ENCODE measurements around the gene SMC1B. TPM values are rescaled to one million over a fixed set of nuclear protein-coding genes. Genes with fewer than 3 reads are reported as not detected.

The SMC1B gene
- total and polyA plus RNA-seq, 9 of the 15 experiments (the other 6 are each of a cell fraction or from before 2014, with no cell fraction given), result 0.03 TPM; not detected in 8

DNA sequence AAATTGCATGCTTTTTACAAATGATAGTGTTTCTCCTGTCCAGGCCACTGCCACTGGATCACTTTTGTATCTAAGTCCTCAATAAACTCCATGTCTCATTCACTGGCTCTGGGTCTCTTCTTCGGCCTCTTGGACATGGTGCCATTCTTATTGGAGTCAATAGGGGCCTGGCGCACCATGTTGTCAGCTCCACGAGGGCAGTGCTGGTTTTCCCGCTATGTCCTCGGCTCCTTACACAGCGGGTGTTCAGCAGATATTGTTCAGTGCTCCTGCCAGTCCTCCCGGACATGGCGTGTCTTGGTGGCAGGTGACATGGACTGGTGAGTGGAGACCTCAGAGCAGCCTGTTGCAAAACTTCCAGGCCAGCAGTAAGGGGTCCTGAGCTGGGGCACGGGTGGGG is 107.3 kb downstream of the SMC1B start:
- Histone ChIP-seq H2AFZ (ENCODE audit: low read depth, low read length) (peak overlapping the region; percentile 58; the same call in 1 of the 2 replicates), H3K9me1 (ENCODE audit: control insufficient read depth, insufficient read depth, low read length) (no peaks in the 10 kb centered on the region), H3K36me3 (ENCODE audit: control insufficient read depth, insufficient read depth, low read length) (no peaks in the 10 kb centered on the region), H3K27me3 (ENCODE audit: control insufficient read depth in 2 of 2, insufficient read depth in 2 of 2, low read length in 2 of 2) (no peaks in the 10 kb centered on the region), H4K20me1 (replicated peaks; ENCODE audit: control insufficient read depth, insufficient read depth, low read length) (no peaks in the 10 kb centered on the region), H3K79me2 (ENCODE audit: control insufficient read depth, insufficient read depth, low read length) (peaks cover 13% of the 10 kb centered on the region), H3K27ac (ENCODE audit: extremely low read depth, low read depth, low read length) (no peak overlapping the region), H3K4me2 (ENCODE audit: insufficient read depth, low read length) (no peak overlapping the region), H3K9ac (ENCODE audit: insufficient read depth in 1 of 2, low read depth in 2 of 2, low read length in 2 of 2) (no peak overlapping the region), H3K4me1 (replicated peaks in 1 of 2; ENCODE audit: control insufficient read depth in 2 of 2, insufficient read depth in 2 of 2, low read length in 2 of 2) (peaks cover 9 to 21% of the 10 kb centered on the region in 2 experiments; a peak in 4 of 5 replicates), H3K4me3 (no peak overlapping the region), H3K9me3 (replicated peaks; ENCODE audit: control insufficient read depth, insufficient read depth, low read depth, low read length) (no peaks in the 10 kb centered on the region)
- intact Hi-C loops (cut with micrococcal nuclease) (no loop called here), in situ Hi-C loops (cut with MboI) (no loop called here)
- DNase-seq (ENCODE audit: extremely low read depth in 1 of 4, low spot score in 3 of 4), result no peak
- WGBS (ENCODE audit: insufficient coverage, low coverage, missing lambda C conversion rate), result 73% methylated on average over 6 of the region's 9 CpGs
- TF ChIP-seq ELF1 (tag; IDR thresholded peaks at IDR 0.05) (no peak), NRF1 (conservative IDR thresholded peaks at IDR 0.05 in 1 of 2, IDR thresholded peaks at IDR 0.05 in 1 of 2) (no peak)
- TF ChIP-seq, protein P1, sequence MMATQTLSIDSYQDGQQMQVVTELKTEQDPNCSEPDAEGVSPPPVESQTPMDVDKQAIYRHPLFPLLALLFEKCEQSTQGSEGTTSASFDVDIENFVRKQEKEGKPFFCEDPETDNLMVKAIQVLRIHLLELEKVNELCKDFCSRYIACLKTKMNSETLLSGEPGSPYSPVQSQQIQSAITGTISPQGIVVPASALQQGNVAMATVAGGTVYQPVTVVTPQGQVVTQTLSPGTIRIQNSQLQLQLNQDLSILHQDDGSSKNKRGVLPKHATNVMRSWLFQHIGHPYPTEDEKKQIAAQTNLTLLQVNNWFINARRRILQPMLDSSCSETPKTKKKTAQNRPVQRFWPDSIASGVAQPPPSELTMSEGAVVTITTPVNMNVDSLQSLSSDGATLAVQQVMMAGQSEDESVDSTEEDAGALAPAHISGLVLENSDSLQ (IDR thresholded peaks at IDR 0.05), result no peak
- no TSS peak for BruUV-seq (replicated peaks)
- POLR2A ChIA-PET, result interaction anchor here (0.7 to 1.0 kb wide), 2 partner anchors 11 to 40 kb away, joined by 3 to 4 read pairs; no protein-coding TSS in a partner anchor
- CTCF ChIA-PET (ENCODE audit: low intra/inter-chr PET ratio), result no interaction called here
- no peak for ATAC-seq
- no peak for FAIRE-seq

DNA sequence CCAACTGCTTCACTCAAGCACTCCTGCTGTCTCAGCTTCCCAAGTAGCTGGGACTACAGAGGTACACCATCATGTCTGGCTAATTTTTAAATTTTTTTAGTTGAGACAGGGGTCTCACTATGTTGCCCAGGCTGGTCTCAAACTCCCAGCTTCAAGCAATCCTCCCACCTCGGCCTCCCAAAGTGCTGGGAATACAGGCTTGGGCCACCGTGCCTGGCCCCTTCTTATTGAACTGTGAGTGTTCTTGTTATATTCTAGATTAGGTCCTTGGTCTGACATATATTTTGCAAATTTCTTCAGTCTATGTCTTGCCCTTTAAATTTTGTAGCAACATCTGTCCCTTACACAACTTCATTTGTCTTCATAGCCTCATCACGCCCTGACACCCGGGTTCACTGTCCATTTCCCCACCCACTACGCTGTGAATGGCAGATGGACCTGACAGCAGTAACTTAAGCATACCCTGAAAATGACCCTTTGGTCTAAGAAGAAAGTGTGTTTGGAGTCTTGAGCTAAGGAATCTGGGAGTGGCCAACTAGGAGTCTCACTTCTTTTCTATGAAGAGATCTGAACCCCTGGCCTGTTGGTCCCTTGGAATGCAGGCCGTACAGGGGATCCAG is 107.8 kb downstream of the SMC1B start:
- H3K4me1 ChIP-seq (replicated peaks in 1 of 2; ENCODE audit: control insufficient read depth in 2 of 2, insufficient read depth in 2 of 2, low read length in 2 of 2), result peaks cover 8 to 16% of the 10 kb centered on the region in 2 experiments; a peak in 4 of 5 replicates
- H2AFZ ChIP-seq (ENCODE audit: low read depth, low read length), result peak overlapping the region; percentile 58
- H3K27ac ChIP-seq (ENCODE audit: extremely low read depth, low read depth, low read length), result no peak overlapping the region
- POLR2A ChIA-PET, result interaction anchor here (0.7 kb wide), 1 partner anchor 40 kb away, joined by 3 read pairs; no protein-coding TSS in a partner anchor
- DNase-seq (ENCODE audit: extremely low read depth in 1 of 4, low spot score in 3 of 4) (no peak), FAIRE-seq (no peak), ATAC-seq (no peak)
- H3K4me3 ChIP-seq, result no peak overlapping the region
- intact Hi-C loops (cut with micrococcal nuclease) (no loop called here), in situ Hi-C loops (cut with MboI) (no loop called here)
- no TSS peak for BruUV-seq (replicated peaks)
- WGBS (ENCODE audit: insufficient coverage, low coverage, missing lambda C conversion rate), result 41% methylated on average over 6 of the region's 6 CpGs
- peaks cover 8% of the 10 kb centered on the region for H3K79me2 ChIP-seq (ENCODE audit: control insufficient read depth, insufficient read depth, low read length)
- no peaks in the 10 kb centered on the region for H3K36me3 ChIP-seq (ENCODE audit: control insufficient read depth, insufficient read depth, low read length)
- no peaks in the 10 kb centered on the region for H3K27me3 ChIP-seq (ENCODE audit: control insufficient read depth in 2 of 2, insufficient read depth in 2 of 2, low read length in 2 of 2)
- CTCF ChIA-PET (ENCODE audit: low intra/inter-chr PET ratio), result no interaction called here
- H3K4me2 ChIP-seq (ENCODE audit: insufficient read depth, low read length), result no peak overlapping the region
- H3K9me3 ChIP-seq (replicated peaks; ENCODE audit: control insufficient read depth, insufficient read depth, low read depth, low read length), result no peaks in the 10 kb centered on the region
- H3K9ac ChIP-seq (ENCODE audit: insufficient read depth in 1 of 2, low read depth in 2 of 2, low read length in 2 of 2), result no peak overlapping the region
- TF ChIP-seq, protein P2, sequence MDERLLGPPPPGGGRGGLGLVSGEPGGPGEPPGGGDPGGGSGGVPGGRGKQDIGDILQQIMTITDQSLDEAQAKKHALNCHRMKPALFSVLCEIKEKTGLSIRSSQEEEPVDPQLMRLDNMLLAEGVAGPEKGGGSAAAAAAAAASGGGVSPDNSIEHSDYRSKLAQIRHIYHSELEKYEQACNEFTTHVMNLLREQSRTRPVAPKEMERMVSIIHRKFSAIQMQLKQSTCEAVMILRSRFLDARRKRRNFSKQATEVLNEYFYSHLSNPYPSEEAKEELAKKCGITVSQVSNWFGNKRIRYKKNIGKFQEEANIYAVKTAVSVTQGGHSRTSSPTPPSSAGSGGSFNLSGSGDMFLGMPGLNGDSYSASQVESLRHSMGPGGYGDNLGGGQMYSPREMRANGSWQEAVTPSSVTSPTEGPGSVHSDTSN (CRISPR knock-in tag; IDR thresholded peaks at IDR 0.05; ENCODE audit: low read depth), result no peak
- TF ChIP-seq, protein P2 (tag; conservative IDR thresholded peaks at IDR 0.05; ENCODE audit: low read depth), result peak; percentile 51
- TF ChIP-seq MEIS2 (IDR thresholded peaks at IDR 0.05; ENCODE audit: partially characterized antibody) (peak; percentile 16), ZNF785 (CRISPR knock-in tag; IDR thresholded peaks at IDR 0.05) (no peak)
- TF ChIP-seq, protein P1 (IDR thresholded peaks at IDR 0.05), result peak; percentile 23; the same call in 1 of the 2 replicates
- no peaks in the 10 kb centered on the region for H4K20me1 ChIP-seq (replicated peaks; ENCODE audit: control insufficient read depth, insufficient read depth, low read length)
- no peaks in the 10 kb centered on the region for H3K9me1 ChIP-seq (ENCODE audit: control insufficient read depth, insufficient read depth, low read length)

Data from K562 (cell line).